HG02938 (cell line): ENCODE measurements around the gene TBL1X.

Experiments
- ATAC-seq: cut with Tn5 transposase; IDR thresholded peaks from one replicate; pipeline ENCODE4 v1.9.1; 2021; ENCODE audit warnings: mild to moderate bottlenecking, moderate library complexity; ENCODE audit not compliant: unreplicated experiment

Gene TBL1X

GRCh38 chrX:9619133-9619532, 154.3 kb downstream of the TBL1X start:
- no peak for ATAC-seq

GRCh38 chrX:9619581-9619980, 154.7 kb downstream of the TBL1X start:
- ATAC-seq: no peak

DNA sequence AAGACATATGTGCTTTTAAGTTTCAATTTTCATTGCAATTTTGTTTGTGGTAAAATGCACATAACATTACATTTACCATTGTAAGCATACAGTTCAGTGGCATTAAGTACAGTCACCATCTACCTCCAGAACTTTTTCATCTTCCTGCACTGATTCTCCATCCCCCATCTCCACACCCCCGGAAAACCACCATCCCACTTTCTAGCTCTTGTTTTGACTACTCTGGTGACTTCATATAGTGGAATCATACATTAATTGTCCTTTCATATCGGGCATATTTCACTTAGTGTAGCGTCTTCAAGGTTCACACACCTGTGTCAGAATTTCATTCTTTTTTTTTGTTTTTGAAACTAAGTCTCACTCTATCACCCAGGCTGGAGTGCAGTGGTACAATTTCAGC, 157.3 kb downstream of the TBL1X start:
- no peak for ATAC-seq

GRCh38 chrX:9626379-9626778, 161.5 kb downstream of the TBL1X start:
- no peak for ATAC-seq

DNA sequence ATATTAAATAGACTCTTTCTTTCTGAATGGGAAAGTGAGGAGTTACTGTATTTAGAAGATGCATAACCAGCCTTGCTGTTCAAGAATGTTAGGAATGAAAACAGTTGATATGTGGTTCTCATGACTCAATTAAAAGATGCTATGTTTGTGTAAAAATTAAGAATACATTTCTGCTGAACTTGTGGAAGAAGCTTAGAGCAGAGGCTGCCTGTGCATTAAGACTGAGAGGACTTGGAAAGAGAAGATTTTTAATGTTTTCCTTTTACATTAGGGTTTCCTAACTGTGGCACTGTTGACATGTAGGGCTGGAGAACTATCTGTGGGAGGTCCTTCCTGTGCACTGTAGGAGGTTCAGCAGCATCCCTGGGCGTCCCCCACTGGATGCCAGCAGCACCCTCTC, 163.1 kb downstream of the TBL1X start:
- ATAC-seq: no peak

DNA sequence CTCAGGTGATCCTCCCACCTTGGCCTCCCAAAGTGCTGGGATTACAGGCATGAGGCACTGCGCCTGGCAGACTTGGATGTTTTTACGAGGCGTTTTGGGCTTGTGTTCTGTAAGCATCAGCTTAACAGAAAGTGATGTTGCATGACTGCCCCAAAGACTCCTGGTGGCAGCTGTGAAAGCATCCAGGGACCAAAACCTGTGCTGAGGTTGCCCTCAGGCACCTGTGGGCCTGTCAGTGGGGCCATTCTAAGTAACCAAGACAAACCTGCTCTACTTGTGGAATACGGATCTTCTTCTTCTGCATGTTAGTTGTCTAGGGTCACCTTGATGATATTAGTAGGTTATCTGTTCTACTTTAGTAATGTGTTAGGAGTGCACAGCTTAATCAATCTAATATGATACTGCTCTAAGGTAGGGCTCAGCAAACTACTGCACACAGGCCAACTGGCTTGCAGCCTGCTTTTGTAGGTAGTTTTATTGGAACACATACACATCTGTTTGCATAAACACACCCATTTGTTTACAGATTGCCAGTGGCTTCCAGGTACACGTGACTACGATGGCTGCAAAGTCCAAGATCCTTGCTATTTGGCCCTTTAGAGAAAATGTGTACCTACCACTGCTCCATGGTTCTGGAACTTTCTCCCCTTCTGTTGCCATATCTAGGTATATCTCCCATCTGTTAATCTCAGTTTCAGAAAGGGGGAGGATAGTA, 164.1 kb downstream of the TBL1X start:
- no peak for ATAC-seq

DNA sequence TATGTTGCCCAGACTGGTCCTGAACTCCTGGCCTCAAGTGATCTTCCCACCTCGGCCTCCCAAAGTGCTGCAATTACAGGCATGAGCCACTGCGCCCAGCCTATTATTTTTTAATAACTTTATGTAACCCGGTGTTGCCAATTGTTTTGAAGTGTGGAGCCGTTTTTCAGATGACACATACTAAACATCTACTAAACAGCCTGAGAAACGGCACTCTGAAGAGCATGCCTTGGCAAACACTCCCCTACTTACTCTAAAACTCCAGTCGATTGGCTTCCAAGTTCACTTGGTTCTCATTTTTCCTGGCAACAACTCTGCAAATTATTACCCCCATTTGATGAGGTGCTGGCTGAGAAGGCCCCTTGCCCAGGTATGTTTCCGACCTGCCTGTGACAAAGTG, 169.7 kb downstream of the TBL1X start:
- ATAC-seq: no peak

- ATAC-seq: no peak
Observed at GRCh38 chrX:9635368-9635767, 170.5 kb downstream of the TBL1X start.

DNA sequence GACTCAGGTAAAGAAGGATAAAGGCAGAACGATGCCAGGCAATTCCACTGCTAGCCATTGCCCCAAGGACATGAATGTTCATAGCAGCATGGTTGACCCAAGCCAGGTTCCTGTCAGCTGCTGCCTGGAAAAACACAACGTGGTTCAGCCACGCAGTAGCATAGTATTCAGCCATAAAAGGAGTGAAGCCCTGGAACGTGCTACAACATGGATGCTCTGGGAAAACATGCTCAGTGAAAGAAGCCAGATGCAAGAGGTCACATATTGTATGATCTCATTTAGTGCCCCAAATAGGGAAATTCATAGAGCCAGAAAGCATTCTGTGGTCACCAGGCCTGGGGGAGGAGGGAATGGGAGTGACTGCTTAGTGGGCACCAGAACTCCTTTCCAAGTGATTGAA, 170.9 kb downstream of the TBL1X start:
- no peak for ATAC-seq

DNA sequence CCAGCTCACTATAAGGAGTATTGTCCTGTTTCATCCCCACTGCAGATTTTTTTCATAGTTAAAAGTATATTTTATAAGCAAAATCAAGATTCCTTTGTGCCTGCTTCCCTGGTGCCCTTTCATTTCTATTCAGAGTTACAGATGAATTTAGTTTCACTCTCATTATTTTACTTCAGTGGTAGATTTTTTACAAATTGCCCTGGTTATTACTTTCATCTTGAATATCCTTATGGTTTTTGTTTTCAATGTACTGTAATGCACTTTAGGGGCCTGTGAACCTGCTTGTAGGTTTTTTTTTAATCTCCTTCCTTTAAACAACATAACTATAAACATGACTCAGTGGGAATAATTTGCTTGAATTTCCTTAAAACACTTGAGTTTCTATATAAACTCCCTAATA, 174.0 kb downstream of the TBL1X start:
- ATAC-seq: no peak

GRCh38 chrX:9642270-9642995, 177.6 kb downstream of the TBL1X start:
- ATAC-seq: no peak

DNA sequence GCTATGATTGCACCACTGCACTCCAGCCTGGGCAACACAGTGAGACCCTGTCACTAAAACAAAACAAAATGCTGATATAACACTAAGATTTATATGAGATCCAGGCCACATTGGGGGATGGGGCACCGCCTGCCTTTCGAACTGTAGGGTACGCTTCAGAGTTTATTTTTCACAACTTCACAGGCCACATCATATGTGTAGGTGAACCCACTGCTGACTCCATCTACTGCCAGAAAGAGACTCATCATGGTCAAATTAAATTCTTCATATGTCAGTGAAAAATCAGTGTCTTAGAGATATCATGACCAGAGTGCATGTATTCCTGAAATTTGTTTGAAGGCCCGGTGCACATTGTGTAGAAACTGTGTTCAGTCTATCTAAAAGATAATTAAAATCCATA, 178.9 kb downstream of the TBL1X start:
- ATAC-seq: no peak

GRCh38 chrX:9644335-9644734, 179.5 kb downstream of the TBL1X start:
- peak; percentile 93 for ATAC-seq

GRCh38 chrX:9646471-9647224, 181.8 kb downstream of the TBL1X start:
- no peak for ATAC-seq

DNA sequence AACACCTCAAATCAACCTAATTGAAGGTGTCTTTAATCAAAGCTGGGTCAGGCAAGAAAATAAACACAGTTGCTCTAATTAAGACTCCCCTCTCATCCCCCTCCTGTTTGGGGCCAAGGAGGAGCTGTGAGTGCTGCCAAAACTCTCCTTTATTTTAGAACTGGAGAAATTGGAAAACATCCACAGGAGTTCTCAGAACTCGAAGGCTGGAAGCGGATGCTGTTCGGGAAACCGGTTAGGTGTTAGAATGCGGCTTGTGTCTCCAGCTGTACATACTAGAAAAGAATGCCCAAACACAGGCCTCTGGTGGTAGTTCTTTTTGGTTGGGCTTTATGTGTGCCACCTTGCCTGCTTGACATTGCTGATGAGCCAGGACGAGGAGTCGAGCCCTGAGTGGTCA, 182.6 kb downstream of the TBL1X start:
- ATAC-seq: no peak

- no peak for ATAC-seq
Observed at GRCh38 chrX:9650091-9650490, 185.2 kb downstream of the TBL1X start.

DNA sequence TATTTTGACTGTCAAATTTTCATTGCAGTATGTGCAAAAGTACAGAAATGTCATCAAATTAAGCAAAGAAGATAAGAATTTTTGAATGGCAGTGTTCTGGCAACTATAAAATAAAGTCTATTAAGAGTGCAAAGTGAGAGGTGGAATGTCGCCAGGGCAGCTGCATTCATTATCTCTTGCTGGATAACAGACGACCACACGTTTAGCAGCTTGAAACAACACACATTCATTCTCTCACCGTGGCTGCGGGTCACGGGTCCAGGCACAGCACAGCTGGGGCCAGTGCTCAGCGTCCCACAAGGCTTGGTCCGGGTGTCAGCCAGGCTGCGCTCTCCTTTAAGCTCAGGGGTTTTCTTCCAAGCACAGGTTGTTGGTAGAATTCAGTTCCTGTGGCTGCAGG, 186.9 kb downstream of the TBL1X start:
- ATAC-seq: no peak

GRCh38 chrX:9654929-9655328, 190.1 kb downstream of the TBL1X start:
- no peak for ATAC-seq

- no peak for ATAC-seq
Observed at GRCh38 chrX:9656277-9656676, 191.4 kb downstream of the TBL1X start.

GRCh38 chrX:9656871-9657270, 192.0 kb downstream of the TBL1X start:
- no peak for ATAC-seq

- ATAC-seq: no peak
Observed at GRCh38 chrX:9657590-9658256, 192.9 kb downstream of the TBL1X start.
